ENCODE data around the gene E4F1.

The E4F1 gene

GRCh38 chr16:2178321-2179106, 44.9 kb upstream of the E4F1 start:
- Histone ChIP-seq H3K9me3 (ENCODE audit: insufficient read depth, low read length) (no peaks in the 10 kb centered on the region), H3K27me3 (ENCODE audit: low read depth, low read length) (no peaks in the 10 kb centered on the region), H3K4me1 (ENCODE audit: low read length) (no peaks in the 10 kb centered on the region), H3K36me3 (replicated peaks; ENCODE audit: low read depth, low read length) (peaks cover 17% of the 10 kb centered on the region), H3K27ac (ENCODE audit: low read length) (no peak overlapping the region), H3K9ac (ENCODE audit: low read length) (no peak overlapping the region), H3K79me2 (ENCODE audit: low read length) (no peaks in the 10 kb centered on the region), H2AFZ (ENCODE audit: low read depth, low read length) (no peak overlapping the region), H3K4me2 (ENCODE audit: low read length) (no peak overlapping the region), H3K4me3 (ENCODE audit: low read length) (no peak overlapping the region), H4K20me1 (ENCODE audit: insufficient read depth, low read length) (no peaks in the 10 kb centered on the region)
- no peak for TF ChIP-seq EZH2phosphoT487 (IDR thresholded peaks at IDR 0.05; ENCODE audit: low read depth)
- TF ChIP-seq CTCF (IDR thresholded peaks at IDR 0.05; ENCODE audit: low read depth, low read length), result no peak

GRCh38 chr16:2179107-2179501, 44.3 kb upstream of the E4F1 start:
- Histone ChIP-seq H3K9me3 (ENCODE audit: insufficient read depth, low read length) (no peaks in the 10 kb centered on the region), H3K4me3 (ENCODE audit: low read length) (no peak overlapping the region), H4K20me1 (ENCODE audit: insufficient read depth, low read length) (no peaks in the 10 kb centered on the region), H2AFZ (ENCODE audit: low read depth, low read length) (no peak overlapping the region), H3K36me3 (replicated peaks; ENCODE audit: low read depth, low read length) (peaks cover 13% of the 10 kb centered on the region), H3K27ac (ENCODE audit: low read length) (no peak overlapping the region), H3K79me2 (ENCODE audit: low read length) (no peaks in the 10 kb centered on the region), H3K4me2 (ENCODE audit: low read length) (no peak overlapping the region), H3K27me3 (ENCODE audit: low read depth, low read length) (no peaks in the 10 kb centered on the region), H3K4me1 (ENCODE audit: low read length) (no peaks in the 10 kb centered on the region), H3K9ac (ENCODE audit: low read length) (no peak overlapping the region)
- TF ChIP-seq EZH2phosphoT487 (IDR thresholded peaks at IDR 0.05; ENCODE audit: low read depth) (no peak), CTCF (IDR thresholded peaks at IDR 0.05; ENCODE audit: low read depth, low read length) (no peak)

- H3K4me1 ChIP-seq (ENCODE audit: low read length), result no peaks in the 10 kb centered on the region
- no peak overlapping the region for H3K9ac ChIP-seq (ENCODE audit: low read length)
- no peaks in the 10 kb centered on the region for H3K79me2 ChIP-seq (ENCODE audit: low read length)
- H3K27me3 ChIP-seq (ENCODE audit: low read depth, low read length), result no peaks in the 10 kb centered on the region
- H2AFZ ChIP-seq (ENCODE audit: low read depth, low read length), result no peak overlapping the region
- TF ChIP-seq EZH2phosphoT487 (IDR thresholded peaks at IDR 0.05; ENCODE audit: low read depth) (no peak), CTCF (IDR thresholded peaks at IDR 0.05; ENCODE audit: low read depth, low read length) (no peak)
- no peak overlapping the region for H3K27ac ChIP-seq (ENCODE audit: low read length)
- H3K36me3 ChIP-seq (replicated peaks; ENCODE audit: low read depth, low read length), result peaks cover 10% of the 10 kb centered on the region
- no peaks in the 10 kb centered on the region for H4K20me1 ChIP-seq (ENCODE audit: insufficient read depth, low read length)
- no peak overlapping the region for H3K4me3 ChIP-seq (ENCODE audit: low read length)
- H3K4me2 ChIP-seq (ENCODE audit: low read length), result no peak overlapping the region
- no peaks in the 10 kb centered on the region for H3K9me3 ChIP-seq (ENCODE audit: insufficient read depth, low read length)
Measured at GRCh38 chr16:2179576-2179975, 43.8 kb upstream of the E4F1 start.

GRCh38 chr16:2180461-2180860, 42.9 kb upstream of the E4F1 start:
- Histone ChIP-seq H3K79me2 (ENCODE audit: low read length) (no peaks in the 10 kb centered on the region), H3K4me3 (ENCODE audit: low read length) (no peak overlapping the region), H3K9me3 (ENCODE audit: insufficient read depth, low read length) (no peaks in the 10 kb centered on the region), H3K36me3 (replicated peaks; ENCODE audit: low read depth, low read length) (peaks cover 9% of the 10 kb centered on the region), H3K27me3 (ENCODE audit: low read depth, low read length) (no peaks in the 10 kb centered on the region), H4K20me1 (ENCODE audit: insufficient read depth, low read length) (no peaks in the 10 kb centered on the region), H3K27ac (ENCODE audit: low read length) (no peak overlapping the region), H3K4me1 (ENCODE audit: low read length) (no peaks in the 10 kb centered on the region), H2AFZ (ENCODE audit: low read depth, low read length) (no peak overlapping the region), H3K4me2 (ENCODE audit: low read length) (no peak overlapping the region), H3K9ac (ENCODE audit: low read length) (no peak overlapping the region)
- TF ChIP-seq CTCF (IDR thresholded peaks at IDR 0.05; ENCODE audit: low read depth, low read length), result no peak
- no peak for TF ChIP-seq EZH2phosphoT487 (IDR thresholded peaks at IDR 0.05; ENCODE audit: low read depth)

All from OCI-LY3 (cell line).